ENCODE results near the gene MDFI.

MDFI gene

DNA sequence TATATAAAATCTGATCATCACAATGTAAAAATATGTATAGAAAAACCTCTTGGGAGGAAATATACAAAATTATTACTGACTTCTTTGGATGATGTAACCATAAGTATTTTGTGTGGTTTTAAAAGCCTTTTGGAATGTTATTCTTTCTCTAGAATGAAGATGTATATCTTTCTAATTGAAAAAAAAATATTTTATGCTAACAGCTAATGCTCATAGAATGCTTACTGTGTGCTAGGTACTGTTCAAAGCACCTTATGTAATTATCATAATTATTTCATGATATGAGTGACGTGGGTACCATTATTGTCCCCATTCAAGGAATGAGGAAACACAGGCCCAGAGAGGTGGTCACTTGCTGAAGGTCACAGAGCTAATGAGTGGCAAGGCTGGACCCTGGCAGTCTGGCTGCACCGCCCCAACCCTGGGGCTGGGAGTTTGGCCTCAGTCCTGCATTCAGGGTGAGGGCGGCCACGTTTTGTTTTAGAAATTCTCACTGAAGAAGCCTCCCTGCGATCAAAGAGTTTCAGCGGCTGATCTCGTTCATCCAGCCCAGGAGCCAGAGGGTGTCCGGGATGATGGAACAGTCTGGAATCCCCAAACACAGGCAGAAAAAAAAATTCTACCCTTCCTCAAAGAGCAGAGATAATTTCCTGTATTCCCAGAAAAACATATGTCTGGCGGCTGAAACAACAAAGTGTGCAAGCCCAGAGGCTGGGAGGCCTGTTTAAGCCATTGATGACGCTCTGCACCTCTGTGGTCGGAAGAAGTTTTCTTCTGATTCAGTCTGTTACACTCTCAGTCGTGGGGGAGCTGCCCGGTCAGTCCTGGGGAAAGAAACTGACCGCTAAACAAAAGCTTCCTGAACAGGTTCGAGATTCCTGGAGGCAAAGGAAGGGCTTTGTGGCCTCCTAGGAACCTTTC lies 59.9 kb downstream of the MDFI start:
- TF ChIP-seq, protein P1, sequence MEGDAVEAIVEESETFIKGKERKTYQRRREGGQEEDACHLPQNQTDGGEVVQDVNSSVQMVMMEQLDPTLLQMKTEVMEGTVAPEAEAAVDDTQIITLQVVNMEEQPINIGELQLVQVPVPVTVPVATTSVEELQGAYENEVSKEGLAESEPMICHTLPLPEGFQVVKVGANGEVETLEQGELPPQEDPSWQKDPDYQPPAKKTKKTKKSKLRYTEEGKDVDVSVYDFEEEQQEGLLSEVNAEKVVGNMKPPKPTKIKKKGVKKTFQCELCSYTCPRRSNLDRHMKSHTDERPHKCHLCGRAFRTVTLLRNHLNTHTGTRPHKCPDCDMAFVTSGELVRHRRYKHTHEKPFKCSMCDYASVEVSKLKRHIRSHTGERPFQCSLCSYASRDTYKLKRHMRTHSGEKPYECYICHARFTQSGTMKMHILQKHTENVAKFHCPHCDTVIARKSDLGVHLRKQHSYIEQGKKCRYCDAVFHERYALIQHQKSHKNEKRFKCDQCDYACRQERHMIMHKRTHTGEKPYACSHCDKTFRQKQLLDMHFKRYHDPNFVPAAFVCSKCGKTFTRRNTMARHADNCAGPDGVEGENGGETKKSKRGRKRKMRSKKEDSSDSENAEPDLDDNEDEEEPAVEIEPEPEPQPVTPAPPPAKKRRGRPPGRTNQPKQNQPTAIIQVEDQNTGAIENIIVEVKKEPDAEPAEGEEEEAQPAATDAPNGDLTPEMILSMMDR (IDR thresholded peaks at IDR 0.05; ENCODE audit: borderline replicate concordance, control extremely low read depth, extremely low read depth, insufficient read depth, missing control alignments): no peak
- DNase-seq (ENCODE audit: low spot score): no peak
- in situ Hi-C loops (cut with MboI; ENCODE audit: low sequenced_read_pairs, unreplicated experiment): no loop called here

DNA sequence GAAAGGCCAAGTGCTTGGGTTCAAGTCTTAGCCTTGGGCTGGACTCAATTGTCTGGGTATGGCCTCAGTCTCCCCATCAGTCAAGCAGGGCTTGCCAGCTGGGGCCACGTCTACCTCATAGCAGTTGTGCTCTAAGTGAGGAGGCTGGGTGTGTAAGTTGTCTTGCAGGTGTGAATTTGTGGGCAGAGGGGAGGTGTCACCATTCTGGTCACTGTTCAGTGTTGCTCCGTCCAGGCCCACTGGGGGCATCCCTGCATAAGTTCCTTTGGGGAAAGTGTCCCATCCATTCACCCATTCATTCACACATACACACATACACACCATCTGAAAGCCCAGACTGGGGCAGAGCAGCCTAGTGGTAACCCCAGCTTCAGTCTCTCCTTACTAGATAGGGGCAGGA lies 60.8 kb downstream of the MDFI start:
- TF ChIP-seq, protein P1 (IDR thresholded peaks at IDR 0.05; ENCODE audit: borderline replicate concordance, control extremely low read depth, extremely low read depth, insufficient read depth, missing control alignments): no peak
- in situ Hi-C loops (cut with MboI; ENCODE audit: low sequenced_read_pairs, unreplicated experiment): no loop called here
- no peak for DNase-seq (ENCODE audit: low spot score)

DNA sequence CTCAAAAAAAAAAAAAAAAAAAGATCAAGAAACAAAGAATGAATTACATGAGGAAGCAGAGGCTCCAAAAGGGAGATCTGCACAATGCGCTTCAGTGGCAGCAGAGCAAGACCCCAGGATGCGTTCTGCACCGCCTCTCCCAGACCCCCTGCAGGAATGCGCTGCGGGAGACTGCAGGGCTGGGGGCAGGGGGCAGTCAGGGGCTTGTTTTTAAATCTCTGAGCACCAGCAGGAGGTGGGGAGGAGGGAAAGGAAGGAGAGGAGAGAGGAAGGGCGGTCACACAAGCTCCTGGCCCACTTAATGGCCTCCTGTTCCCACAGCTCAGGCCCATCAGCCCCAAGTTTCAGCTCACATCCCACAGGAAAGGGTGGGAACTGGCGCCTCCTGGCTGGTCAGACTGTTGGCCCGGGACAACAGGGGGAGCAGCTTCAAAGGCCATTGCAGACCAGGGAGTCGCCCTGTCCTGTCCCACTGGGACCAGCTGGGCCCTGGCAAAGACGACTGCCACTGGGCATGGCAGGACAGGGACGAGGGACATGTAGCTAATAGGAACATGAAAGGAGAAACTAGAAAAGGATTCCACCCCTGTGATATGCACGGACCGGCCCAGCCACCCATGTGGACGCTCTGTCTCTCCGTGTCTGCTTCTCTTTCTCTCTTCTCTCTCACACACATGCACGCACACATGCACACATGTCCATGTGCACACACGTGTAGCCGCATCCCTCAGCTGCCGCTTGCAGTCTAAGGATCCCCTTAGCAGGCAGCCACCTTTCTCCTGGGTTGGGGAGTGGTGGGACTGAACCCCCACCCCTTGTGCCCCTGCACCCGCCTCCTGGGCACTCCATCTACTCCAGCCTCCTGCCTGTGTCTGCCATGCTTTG lies 62.4 kb downstream of the MDFI start:
- TF ChIP-seq, protein P1 (IDR thresholded peaks at IDR 0.05; ENCODE audit: borderline replicate concordance, control extremely low read depth, extremely low read depth, insufficient read depth, missing control alignments): no peak
- in situ Hi-C loops (cut with MboI; ENCODE audit: low sequenced_read_pairs, unreplicated experiment): no loop called here
- DNase-seq (ENCODE audit: low spot score): no peak

DNA sequence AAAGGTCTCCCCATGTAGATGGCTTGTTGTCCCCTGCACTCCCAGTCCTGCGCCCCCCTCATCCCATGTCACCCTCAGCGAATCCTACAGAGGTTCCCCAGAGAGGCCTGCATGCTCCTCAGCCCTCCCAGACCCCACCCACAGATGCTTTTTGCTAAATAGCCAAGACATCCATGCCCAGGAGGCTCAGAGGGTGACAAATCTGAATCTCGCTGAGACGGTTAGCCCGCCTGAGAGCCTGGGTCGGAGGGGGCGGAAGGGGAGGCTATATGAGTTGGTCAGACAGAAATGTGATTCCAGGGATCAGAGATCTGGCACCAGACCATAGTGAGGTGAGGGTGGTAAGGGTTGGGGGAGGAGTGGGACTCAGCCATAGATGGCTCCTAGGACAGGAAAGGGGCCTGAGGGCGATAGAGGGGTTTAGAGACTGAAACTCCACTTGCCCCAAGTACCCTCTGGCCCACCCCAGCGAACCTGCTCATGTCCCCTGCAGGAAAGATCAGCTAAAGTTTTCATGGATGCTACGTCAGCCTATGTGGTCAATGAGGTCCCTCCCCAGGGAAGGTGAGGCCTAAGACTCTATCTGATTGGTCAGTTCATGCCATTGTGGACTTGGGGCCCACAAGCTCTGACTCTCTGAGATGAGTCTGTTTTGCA lies 63.9 kb downstream of the MDFI start:
- in situ Hi-C loops (cut with MboI; ENCODE audit: low sequenced_read_pairs, unreplicated experiment): no loop called here
- TF ChIP-seq, protein P1 (IDR thresholded peaks at IDR 0.05; ENCODE audit: borderline replicate concordance, control extremely low read depth, extremely low read depth, insufficient read depth, missing control alignments): no peak
- DNase-seq (ENCODE audit: low spot score): no peak

DNA sequence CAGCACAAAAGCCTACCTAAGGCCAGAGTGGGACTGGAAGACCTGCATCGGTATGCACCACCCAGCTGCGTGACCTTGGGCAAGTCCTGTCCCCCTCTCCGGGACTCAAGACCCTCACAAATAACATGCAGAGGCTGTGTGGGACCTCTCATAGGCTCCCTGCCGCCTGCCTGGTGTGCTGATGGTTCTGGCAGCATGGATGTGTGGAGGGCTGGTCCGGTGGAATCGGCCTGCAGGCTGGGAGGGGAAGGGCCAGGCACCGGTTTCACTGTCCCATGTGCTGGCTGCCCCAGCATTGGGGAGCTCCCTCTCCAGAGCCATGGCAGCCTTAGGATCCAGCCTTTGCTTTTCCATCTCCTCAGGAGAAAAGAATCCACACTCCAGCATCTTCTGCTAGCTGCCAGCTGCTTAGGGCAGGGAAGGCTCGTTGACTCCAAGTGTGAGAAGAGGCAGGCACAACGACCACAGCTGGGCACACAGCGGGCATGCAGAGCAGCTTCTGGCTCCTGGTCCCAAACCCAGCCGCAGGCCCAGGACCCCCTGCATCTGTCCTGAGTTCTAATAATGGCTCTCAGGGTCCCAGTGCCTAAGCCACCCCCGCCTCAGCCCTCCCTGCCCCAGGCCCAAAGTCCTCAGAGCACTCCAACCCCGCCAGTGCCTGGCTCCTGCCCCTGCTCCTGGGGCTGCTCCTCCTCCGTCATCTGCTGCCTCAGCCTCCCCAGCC lies 64.7 kb downstream of the MDFI start:
- TF ChIP-seq, protein P1 (IDR thresholded peaks at IDR 0.05; ENCODE audit: borderline replicate concordance, control extremely low read depth, extremely low read depth, insufficient read depth, missing control alignments): no peak
- DNase-seq (ENCODE audit: low spot score): no peak
- in situ Hi-C loops (cut with MboI; ENCODE audit: low sequenced_read_pairs, unreplicated experiment): no loop called here
